ENCODE results near the gene AMDHD1. TPM values are rescaled to one million over a fixed set of nuclear protein-coding genes. Genes with fewer than 3 reads are reported as not detected.

Gene AMDHD1
- total and polyA plus RNA-seq, 8 donors, result 0.74 to 2.4 (median 1.2) TPM

DNA sequence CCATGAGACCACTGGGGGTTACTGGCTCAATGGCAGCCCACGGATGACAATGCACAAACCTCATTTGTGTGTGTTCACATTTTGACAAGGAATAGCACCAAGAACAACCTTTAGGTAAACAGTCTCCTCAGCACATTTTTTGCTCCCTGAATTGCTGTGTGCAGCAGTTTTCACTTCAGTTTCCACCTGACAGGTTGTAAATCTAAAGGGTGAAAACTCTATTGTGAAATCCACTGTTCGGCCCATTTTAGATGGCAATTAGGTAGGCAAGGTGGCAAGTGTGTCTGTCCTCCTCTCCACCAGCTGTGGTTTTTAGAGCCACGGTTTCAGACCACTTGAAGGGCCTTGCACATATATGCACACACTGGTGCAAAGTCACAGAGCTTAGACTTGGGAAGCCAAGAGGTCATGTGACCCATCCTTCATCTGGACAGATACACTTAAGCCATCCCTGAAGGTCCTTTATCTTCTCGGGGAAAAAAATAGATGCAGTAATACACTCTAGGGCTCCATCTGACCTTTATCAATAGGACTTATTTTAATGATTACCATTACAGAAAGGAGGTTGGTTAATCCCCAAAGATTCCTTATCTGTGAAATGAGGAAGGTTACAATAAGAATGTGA lies 29.8 kb downstream of the AMDHD1 start:
- intact Hi-C loops (cut with DNase I), result no loop called here
- no peak for TF ChIP-seq CTCF (IDR thresholded peaks at IDR 0.05)
- Histone ChIP-seq H3K36me3 (peaks cover 0 to 30% of the 10 kb centered on the region in 2 donors), H3K27ac (no peak overlapping the region), H3K9me3 (no peaks in the 10 kb centered on the region), H3K4me1 (no peaks in the 10 kb centered on the region), H3K4me3 (no peak overlapping the region), H3K27me3 (no peaks in the 10 kb centered on the region)
- ATAC-seq (no peak), DNase-seq (no peak)

DNA sequence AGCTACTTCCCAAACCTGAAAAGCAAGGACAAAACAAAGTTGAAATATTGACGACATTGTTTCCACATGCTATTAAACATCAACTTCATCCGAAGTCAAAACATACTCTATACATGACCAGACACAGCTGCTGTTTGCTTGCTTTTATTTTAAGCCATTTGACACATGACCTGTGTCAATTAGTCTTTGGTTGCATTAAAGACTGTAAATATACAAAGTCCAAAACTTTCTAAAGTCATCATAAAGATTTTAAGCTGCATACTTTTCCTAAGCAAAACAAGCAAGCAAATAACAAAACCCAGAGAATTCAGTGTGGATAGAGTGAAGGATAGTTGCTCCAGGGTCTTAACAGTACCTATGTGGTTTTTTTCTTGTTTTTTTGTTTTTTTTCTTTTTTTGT lies 31.2 kb downstream of the AMDHD1 start:
- Histone ChIP-seq H3K4me3 (no peak overlapping the region), H3K9me3 (no peaks in the 10 kb centered on the region), H3K4me1 (no peaks in the 10 kb centered on the region), H3K27me3 (no peaks in the 10 kb centered on the region), H3K27ac (no peak overlapping the region), H3K36me3 (peaks cover 0 to 30% of the 10 kb centered on the region in 2 donors)
- no peak for ATAC-seq
- no peak for DNase-seq
- intact Hi-C loops (cut with DNase I), result no loop called here
- no peak for TF ChIP-seq CTCF (IDR thresholded peaks at IDR 0.05)

GRCh38 chr12:95975491-95975890 lies 32.4 kb downstream of the AMDHD1 start:
- no peaks in the 10 kb centered on the region for H3K4me1 ChIP-seq
- no peak for TF ChIP-seq CTCF (IDR thresholded peaks at IDR 0.05)
- H3K4me3 ChIP-seq, result no peak overlapping the region
- intact Hi-C loops (cut with DNase I), result no loop called here
- H3K27me3 ChIP-seq, result no peaks in the 10 kb centered on the region
- H3K36me3 ChIP-seq, result peaks cover 0 to 30% of the 10 kb centered on the region in 2 donors
- no peak for ATAC-seq
- H3K27ac ChIP-seq, result no peak overlapping the region
- H3K9me3 ChIP-seq, result no peaks in the 10 kb centered on the region
- DNase-seq, result no peak

- peaks cover 0 to 30% of the 10 kb centered on the region in 2 donors for H3K36me3 ChIP-seq
- H3K4me1 ChIP-seq, result no peaks in the 10 kb centered on the region
- H3K4me3 ChIP-seq, result no peak overlapping the region
- no peak overlapping the region for H3K27ac ChIP-seq
- H3K9me3 ChIP-seq, result no peaks in the 10 kb centered on the region
- ATAC-seq, result no peak
- DNase-seq, result no peak
- intact Hi-C loops (cut with DNase I), result no loop called here
- no peak for TF ChIP-seq CTCF (IDR thresholded peaks at IDR 0.05)
- H3K27me3 ChIP-seq, result no peaks in the 10 kb centered on the region
Measured at GRCh38 chr12:95976416-95976832, 33.3 kb downstream of the AMDHD1 start.

DNA sequence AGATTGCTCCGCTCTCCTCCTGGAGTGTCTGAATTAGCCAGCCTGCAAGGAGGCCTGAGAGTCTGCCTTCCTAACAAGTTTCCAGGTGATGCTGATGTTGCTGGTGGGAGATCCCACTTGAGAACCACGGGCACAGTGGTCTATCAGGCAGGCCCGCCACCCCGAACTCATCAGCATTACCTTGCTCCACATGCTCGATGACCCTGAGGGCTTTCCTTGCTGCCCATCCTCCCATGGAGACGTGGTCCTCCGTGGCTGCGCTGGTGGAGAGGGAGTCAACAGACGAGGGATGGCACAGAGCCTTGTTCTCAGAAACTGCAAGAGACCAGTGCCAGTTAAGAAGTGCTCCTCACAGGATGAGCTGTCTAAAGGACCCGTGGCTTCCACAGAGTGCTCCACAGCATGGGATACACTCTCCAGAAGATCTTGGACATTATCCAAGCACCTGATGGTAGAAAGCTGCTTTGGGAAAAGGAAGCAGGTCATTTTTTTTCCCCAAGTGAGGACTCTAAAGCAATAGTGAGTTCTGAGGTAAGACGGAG lies 34.7 kb downstream of the AMDHD1 start:
- DNase-seq (no peak), ATAC-seq (no peak)
- Histone ChIP-seq H3K27me3 (no peaks in the 10 kb centered on the region), H3K9me3 (no peaks in the 10 kb centered on the region), H3K36me3 (peaks cover 0 to 28% of the 10 kb centered on the region in 2 donors), H3K4me1 (no peaks in the 10 kb centered on the region), H3K27ac (no peak overlapping the region), H3K4me3 (no peak overlapping the region)
- no peak for TF ChIP-seq CTCF (IDR thresholded peaks at IDR 0.05)
- intact Hi-C loops (cut with DNase I), result no loop called here

Measured in left lung (tissue), 10 donors.